ENCODE measurements around the gene UBR1.
A peak's percentile ranks its signal among the peaks of the same experiment; 100 is the strongest.
"Not testable (repeated sequence)": the region's sequence is repeated elsewhere in the genome, so short reads cannot be mapped to it uniquely, and the experiment has no call there.

The UBR1 gene

GRCh38 chr15:43143203-43143941 lies 37.5 kb upstream of the UBR1 start:
- peak; percentile 49 for DNase-seq (ENCODE audit: extremely low spot score)
- POLR2A ChIA-PET: no interaction called here
- CTCF ChIA-PET: interaction anchor here (0.8 kb wide), 1 partner anchor 11 kb away, joined by 3 read pairs; no protein-coding TSS in a partner anchor
- TF ChIP-seq CTCF (IDR thresholded peaks at IDR 0.05; ENCODE audit: control extremely low read depth, extremely low read depth, low read depth, missing control alignments): no peak

GRCh38 chr15:43135351-43135750 lies 29.5 kb upstream of the UBR1 start:
- ChIA-PET CTCF (no interaction called here), POLR2A (no interaction called here)
- DNase-seq (ENCODE audit: extremely low spot score): no peak
- no peak for TF ChIP-seq CTCF (IDR thresholded peaks at IDR 0.05; ENCODE audit: control extremely low read depth, extremely low read depth, low read depth, missing control alignments)

- POLR2A ChIA-PET: no interaction called here
- DNase-seq (ENCODE audit: extremely low spot score): no peak
- no peak for TF ChIP-seq CTCF (IDR thresholded peaks at IDR 0.05; ENCODE audit: control extremely low read depth, extremely low read depth, low read depth, missing control alignments)
- CTCF ChIA-PET: no interaction called here
Measured at GRCh38 chr15:43134157-43134635, 28.4 kb upstream of the UBR1 start.

GRCh38 chr15:43133430-43134156 lies 27.8 kb upstream of the UBR1 start, which contains the start of gene TMEM62:
TSS of gene TMEM62 (plus strand) at chr15:43133586. CDS start at chr15:43133803, 217 bp downstream.
- CTCF ChIA-PET: interaction anchor here (1.3 kb wide), 1 partner anchor 10 kb away, joined by 3 read pairs; no protein-coding TSS in a partner anchor

GRCh38 chr15:43132830-43133429 lies 27.1 kb upstream of the UBR1 start:
- CTCF ChIA-PET: interaction anchor here (1.3 to 2.1 kb wide), 2 partner anchors 10 to 26 kb away, joined by 3 to 4 read pairs; no protein-coding TSS in a partner anchor
- POLR2A ChIA-PET: no interaction called here
- no peak for DNase-seq (ENCODE audit: extremely low spot score)
- TF ChIP-seq CTCF (IDR thresholded peaks at IDR 0.05; ENCODE audit: control extremely low read depth, extremely low read depth, low read depth, missing control alignments): no peak

More at GRCh38 chr15:43133430-43134156, 27.8 kb upstream of the UBR1 start, which contains the start of gene TMEM62:
- no peak for TF ChIP-seq CTCF (IDR thresholded peaks at IDR 0.05; ENCODE audit: control extremely low read depth, extremely low read depth, low read depth, missing control alignments)
- peak; percentile 96 for DNase-seq (ENCODE audit: extremely low spot score)
- POLR2A ChIA-PET: no interaction called here

GRCh38 chr15:43128980-43129335 lies 23.1 kb upstream of the UBR1 start:
- DNase-seq (ENCODE audit: extremely low spot score): no peak
- CTCF ChIA-PET: no interaction called here
- POLR2A ChIA-PET: no interaction called here
- no peak for TF ChIP-seq CTCF (IDR thresholded peaks at IDR 0.05; ENCODE audit: control extremely low read depth, extremely low read depth, low read depth, missing control alignments)

GRCh38 chr15:43128174-43128979 lies 22.5 kb upstream of the UBR1 start:
- CTCF ChIA-PET; POLR2A ChIA-PET; DNase-seq (ENCODE audit: extremely low spot score): not testable (repeated sequence)
